K562 (cell line): Measurements from ENCODE around the gene ZC3H10. TPM values are rescaled to one million over a fixed set of nuclear protein-coding genes. Genes with fewer than 3 reads are reported as not detected.

ENCODE experiments used
- BDP1 ChIP-seq: IDR thresholded peaks from 3 replicates; pipeline ENCODE4 v1.6.1; 2011; ENCODE audit not compliant: insufficient read length, insufficient read depth
- CBFB ChIP-seq: sonication (generic); formaldehyde crosslinking; IDR thresholded peaks from 2 replicates; pipeline ENCODE4 v1.4.0; 2020; ENCODE audit warnings: mild to moderate bottlenecking, missing genetic modification reagents
- CHAMP1 ChIP-seq: fragments of 450-650 bp; IDR thresholded peaks from 2 replicates; pipeline ENCODE4 v1.6.1; 2016; ENCODE audit warnings: mild to moderate bottlenecking
- CXXC5 ChIP-seq: fragments of 250-450 bp; sonication (Bioruptor Pico); IDR thresholded peaks from 2 replicates; pipeline ENCODE4 v1.8.0; 2022; ENCODE audit warnings: inconsistent platforms, mild to moderate bottlenecking, moderate library complexity
- ETS2 ChIP-seq: IDR thresholded peaks from 2 replicates; pipeline ENCODE4 v1.6.1; 2016; ENCODE audit warnings: borderline replicate concordance, missing genetic modification characterization, mild to moderate bottlenecking, moderate library complexity, missing compliant biosample characterization; ENCODE audit not compliant: poor library complexity, severe bottlenecking
- FOS ChIP-seq: IDR thresholded peaks from 3 replicates; pipeline ENCODE4 v1.6.1; 2011; ENCODE audit not compliant: insufficient read length; ENCODE audit errors: extremely low read depth
- GATA2 ChIP-seq: sonication (generic); formaldehyde crosslinking; IDR thresholded peaks from 2 replicates; pipeline ENCODE4 v1.4.0; 2020; ENCODE audit warnings: mild to moderate bottlenecking, missing genetic modification reagents
- HDAC1 ChIP-seq, 2 experiments: fragments of 450-650 bp; IDR thresholded peaks; 2 replicates each; pipeline ENCODE4 v1.6.1; 2016 to 2017; ENCODE audit warnings: inconsistent platforms in 1 of 2, mild to moderate bottlenecking in 1 of 2, moderate library complexity in 1 of 2
- JUN ChIP-seq, 2 experiments: sonication (generic) in 1 of 2; formaldehyde crosslinking in 1 of 2; IDR thresholded peaks; 2 replicates each; pipeline versions ENCODE4 v1.6.1 to v1.8.0; 2012 to 2022; ENCODE audit warnings: borderline replicate concordance in 2 of 2, mild to moderate bottlenecking in 2 of 2, improper control_type of control experiment in 1 of 2, low read depth in 1 of 2, low read length in 1 of 2, missing genetic modification reagents in 1 of 2
- PHB2 ChIP-seq: fragments of 450-650 bp; IDR thresholded peaks from 2 replicates; pipeline ENCODE4 v1.6.1; 2017; ENCODE audit warnings: low read depth
- PRDM10 ChIP-seq: fragments of 450-650 bp; IDR thresholded peaks from 2 replicates; pipeline ENCODE4 v1.6.1; 2018; ENCODE audit not compliant: partially characterized antibody
- RB1 ChIP-seq: fragments of 450-650 bp; IDR thresholded peaks from 2 replicates; pipeline ENCODE4 v1.6.1; 2017; ENCODE audit warnings: low read depth, mild to moderate bottlenecking
- RBM22 ChIP-seq: fragments of 200-400 bp; formaldehyde crosslinking; IDR thresholded peaks from 2 replicates; pipeline ENCODE4 v1.6.1; 2018; ENCODE audit warnings: low read length, low read depth; ENCODE audit not compliant: poor library complexity, severe bottlenecking
- TAL1 ChIP-seq: fragments of 450-650 bp; IDR thresholded peaks from 2 replicates; pipeline ENCODE4 v1.6.1; 2016; ENCODE audit warnings: mild to moderate bottlenecking
- TBL1XR1 ChIP-seq, 2 experiments: IDR thresholded peaks; 2 replicates each; pipeline ENCODE4 v1.6.1; 2012; ENCODE audit warnings: improper control_type of control experiment in 2 of 2, low read length in 2 of 2, mild to moderate bottlenecking in 1 of 2
- THRB ChIP-seq: fragments of 450-650 bp; formaldehyde crosslinking; conservative IDR thresholded peaks from 2 replicates; pipeline ENCODE4 v1.4.0; 2022; ENCODE audit warnings: mild to moderate bottlenecking, missing genetic modification characterization
- ZNF3 ChIP-seq: fragments of 250-450 bp; sonication (Bioruptor Pico); IDR thresholded peaks from 2 replicates; pipeline ENCODE4 v1.5.0; 2021; ENCODE audit warnings: mild to moderate bottlenecking, moderate library complexity
- ZNF507 ChIP-seq: conservative IDR thresholded peaks from 2 replicates; pipeline ENCODE4 v1.6.1; 2017; ENCODE audit warnings: missing genetic modification characterization, missing compliant biosample characterization
- polyA plus RNA-seq, 8 experiments: library from polyadenylated mRNA; depleted of rRNA in 4 of 8; stranded (reverse) in 5 of 8; unstranded in 3 of 8; fragments of >200 nt; fragmentation: Nextera tagmentation in 2 of 8; fragmentation: Illumina TruSeq in 1 of 8; extraction: Ambion mirVana in 2 of 8; extraction: Trizol in 1 of 8; gene quantifications; 2 replicates each; pipeline versions ENCODE4 v1.2.1 to v1.2.3, GENCODE V29; 2011 to 2014; ENCODE audit warnings: inconsistent platforms in 1 of 8, missing spikeins in 1 of 8
- total RNA-seq, 7 experiments: library from RNA; depleted of rRNA in 6 of 7; stranded (reverse); fragments of >200 nt in 6 of 7; fragmentation: Illumina TruSeq in 2 of 7; extraction: Trizol in 2 of 7; gene quantifications; 2 replicates each; pipeline versions ENCODE4 v1.2.1 to v1.2.3, GENCODE V29; 2011 to 2021; ENCODE audit warnings: low replicate concordance in 1 of 7
- TF ChIP-seq, protein P1 (sequence below): fragments of 450-650 bp; conservative IDR thresholded peaks from 2 replicates; pipeline ENCODE4 v1.6.1; 2016; ENCODE audit warnings: missing genetic modification characterization, low read depth, mild to moderate bottlenecking, missing compliant biosample characterization, moderate library complexity

Gene ZC3H10
- total and polyA plus RNA-seq, 9 of the 15 experiments (the other 6 are each of a cell fraction or from before 2014, with no cell fraction given): 0.31 to 4.1 (median 1.6) TPM

- TF ChIP-seq CXXC5 (CRISPR knock-in tag) (0 out of 2 replicates have a peak, but pooled peaks have one; percentile 41), CBFB (CRISPR knock-in tag) (0 out of 2 replicates have a peak, but pooled peaks have one; percentile 15), PHB2 (no peak), RBM22 (peak; percentile 95), RB1 (peak; percentile 48; the same call in 1 of the 2 replicates), PRDM10 (peak; percentile 85), ETS2 (no peak), ZNF3 (CRISPR knock-in tag) (no peak), TAL1 (no peak), TBL1XR1 (IDR thresholded peaks at IDR 0.05; ENCODE audit: low read length in 2 of 2) (peak in 1 of 2 experiments; percentile 11; a peak in 3 of 4 replicates), JUN (IDR thresholded peaks at IDR 0.05; ENCODE audit: borderline replicate concordance, low read depth, low read length) (peak; percentile 98), JUN (CRISPR knock-in tag; IDR thresholded peaks at IDR 0.05; ENCODE audit: borderline replicate concordance) (no peak), THRB (CRISPR knock-in tag) (no peak), FOS (peak; percentile 54), CHAMP1 (no peak), BDP1 (no peak), GATA2 (no peak), ZNF507 (tag) (no peak), HDAC1 (IDR thresholded peaks at IDR 0.05) (peak in 1 of 2 experiments; percentile 51; a peak in 2 of 4 replicates)
- TF ChIP-seq, protein P1, sequence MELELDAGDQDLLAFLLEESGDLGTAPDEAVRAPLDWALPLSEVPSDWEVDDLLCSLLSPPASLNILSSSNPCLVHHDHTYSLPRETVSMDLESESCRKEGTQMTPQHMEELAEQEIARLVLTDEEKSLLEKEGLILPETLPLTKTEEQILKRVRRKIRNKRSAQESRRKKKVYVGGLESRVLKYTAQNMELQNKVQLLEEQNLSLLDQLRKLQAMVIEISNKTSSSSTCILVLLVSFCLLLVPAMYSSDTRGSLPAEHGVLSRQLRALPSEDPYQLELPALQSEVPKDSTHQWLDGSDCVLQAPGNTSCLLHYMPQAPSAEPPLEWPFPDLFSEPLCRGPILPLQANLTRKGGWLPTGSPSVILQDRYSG (tag): no peak
These were observed 10.0 kb downstream of the ZC3H10 start, which contains the start of gene ESYT1 (continued) for GRCh38 chr12:56127888-56128669.
